HG03280 (cell line): ENCODE data around the gene NEDD4L.

ENCODE experiments used
- ATAC-seq: cut with Tn5 transposase; IDR thresholded peaks from one replicate; pipeline ENCODE4 v1.9.1; 2021; ENCODE audit warnings: mild to moderate bottlenecking, moderate library complexity; ENCODE audit not compliant: unreplicated experiment

The NEDD4L gene

GRCh38 chr18:58229162-58229561 lies 185.1 kb downstream of the NEDD4L start:
- no peak for ATAC-seq

DNA sequence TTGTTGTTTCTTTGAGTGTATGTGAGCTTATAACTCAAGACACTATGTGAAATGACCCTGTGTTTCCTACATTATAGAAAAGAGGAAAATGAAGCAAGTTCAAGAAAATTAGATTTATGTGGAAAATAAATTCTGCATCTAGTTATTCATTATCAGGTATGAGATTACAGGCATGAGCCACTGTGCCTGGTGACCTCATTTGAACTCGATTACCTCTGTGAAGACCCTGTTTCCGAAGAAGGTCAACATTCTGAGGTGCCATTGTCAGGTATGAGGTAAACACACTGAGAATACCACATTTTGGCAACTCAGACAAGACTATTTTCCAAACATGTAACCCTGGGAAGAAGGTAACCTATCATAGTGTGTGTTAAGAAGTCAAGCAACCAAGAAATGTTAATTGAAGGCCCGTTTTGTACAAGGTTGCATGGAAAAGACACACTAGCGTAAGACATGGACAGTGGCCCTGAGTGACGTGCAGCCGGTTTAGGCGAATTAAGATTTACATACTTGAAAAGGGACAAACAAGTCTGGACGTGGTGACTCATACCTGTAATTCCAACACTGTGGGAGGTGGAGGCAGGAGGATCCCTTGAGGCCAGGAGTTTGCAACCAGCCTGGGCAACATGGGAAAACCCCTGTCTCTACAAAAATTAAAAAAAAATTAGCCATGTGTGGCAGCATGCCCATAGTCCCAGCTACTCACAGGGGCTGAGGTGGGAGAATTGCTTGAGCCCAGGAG lies 186.6 kb downstream of the NEDD4L start:
- ATAC-seq: no peak

GRCh38 chr18:58231930-58232329 lies 187.9 kb downstream of the NEDD4L start:
- no peak for ATAC-seq

DNA sequence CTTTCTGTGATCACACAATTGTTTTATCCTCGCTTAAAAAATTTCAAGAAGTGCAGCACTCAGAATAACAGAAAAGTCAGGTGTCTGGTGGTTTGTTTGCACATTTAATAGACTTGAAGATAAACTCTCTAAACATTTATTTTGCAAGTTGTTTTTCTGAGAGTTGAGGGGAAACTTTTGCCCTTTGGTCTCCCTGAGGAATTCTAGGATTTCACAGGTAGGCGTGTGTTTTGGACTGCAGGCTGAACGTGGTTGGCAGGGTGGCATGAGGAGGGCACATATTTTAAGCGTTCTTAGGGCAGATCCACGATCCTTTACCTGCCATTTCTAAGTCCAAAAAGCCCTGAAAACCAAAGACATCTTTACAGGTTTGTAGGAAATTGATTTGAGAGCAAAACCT lies 188.6 kb downstream of the NEDD4L start:
- ATAC-seq: no peak

DNA sequence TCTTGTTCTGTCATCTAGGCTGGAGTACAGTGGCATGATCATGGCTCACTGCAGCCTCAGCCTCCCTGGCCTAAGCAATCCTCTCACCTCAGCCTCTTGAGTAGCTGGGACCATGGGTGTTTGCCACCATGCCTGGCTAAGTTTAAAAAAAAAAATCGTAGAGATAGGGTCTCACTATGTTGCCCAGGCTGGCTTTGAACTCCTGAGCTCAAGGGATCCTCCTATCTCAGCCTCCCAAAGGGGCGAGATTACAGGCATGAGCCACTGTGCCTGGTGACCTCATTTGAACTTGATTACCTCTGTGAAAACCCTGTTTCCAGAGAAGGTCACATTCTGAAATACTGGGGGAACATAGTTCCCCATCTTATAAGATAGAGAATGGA lies 190.3 kb downstream of the NEDD4L start:
- ATAC-seq: no peak

- no peak for ATAC-seq
Measured at GRCh38 chr18:58235001-58235436, 191.0 kb downstream of the NEDD4L start.

GRCh38 chr18:58239879-58240278 lies 195.9 kb downstream of the NEDD4L start:
- ATAC-seq: no peak

GRCh38 chr18:58241026-58241679 lies 197.1 kb downstream of the NEDD4L start:
- no peak for ATAC-seq

DNA sequence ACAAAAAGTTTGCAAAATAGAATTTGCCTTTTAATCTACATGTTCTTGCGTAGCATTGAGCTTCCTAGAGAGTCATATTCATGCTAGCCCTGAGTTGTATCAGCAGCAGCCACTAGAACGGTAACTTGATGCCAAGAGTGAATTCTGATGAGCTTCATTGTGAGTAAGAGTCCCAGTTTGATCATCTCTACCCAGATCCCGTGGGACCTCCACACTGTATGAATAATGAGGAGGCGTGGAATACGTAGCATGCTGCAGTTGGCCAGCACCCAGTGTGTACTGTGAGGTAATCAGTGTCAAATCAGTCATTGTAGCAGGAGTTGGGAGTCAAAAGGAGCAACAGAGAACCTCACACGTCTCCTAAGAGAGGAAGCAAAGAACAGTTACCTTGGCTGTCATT lies 197.9 kb downstream of the NEDD4L start:
- no peak for ATAC-seq

DNA sequence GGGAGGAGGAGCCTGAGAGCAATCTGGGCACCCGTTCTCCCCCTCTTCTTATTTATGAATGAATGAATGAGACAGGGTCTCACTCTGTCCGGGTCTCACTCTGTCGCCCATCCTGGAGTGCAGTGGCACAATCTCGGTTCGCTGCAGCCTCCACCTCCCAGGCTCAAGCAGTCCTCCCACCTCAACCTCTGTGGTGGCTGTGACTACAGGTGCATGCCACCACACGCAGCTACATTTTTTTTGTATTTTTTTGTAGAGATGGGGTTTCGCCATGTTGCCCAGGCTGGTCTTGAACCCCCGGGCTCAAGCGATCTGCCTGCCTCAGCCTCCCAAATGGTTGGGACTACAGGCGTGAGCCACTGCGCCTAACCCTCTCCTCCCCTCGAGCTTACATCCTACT lies 198.4 kb downstream of the NEDD4L start:
- ATAC-seq: no peak

DNA sequence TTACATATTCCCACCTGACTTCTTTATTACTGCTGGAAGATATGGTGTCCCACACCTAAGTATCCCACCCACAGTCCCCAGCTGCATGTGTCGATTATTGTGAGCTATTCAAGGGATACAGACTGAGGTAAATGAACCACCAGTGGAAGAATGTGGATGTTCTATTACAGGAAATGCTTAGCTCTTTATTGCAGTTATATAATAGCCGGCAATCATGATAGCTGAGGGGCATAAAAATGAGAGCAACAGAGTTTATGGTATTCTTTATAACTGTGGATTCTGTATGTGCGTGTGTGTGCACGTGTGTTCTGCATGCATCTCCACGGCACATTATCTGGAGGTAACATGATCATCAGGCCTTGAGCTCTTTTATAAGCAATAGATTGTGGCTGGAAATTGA lies 198.9 kb downstream of the NEDD4L start:
- ATAC-seq: no peak

GRCh38 chr18:58243401-58243800 lies 199.4 kb downstream of the NEDD4L start:
- ATAC-seq: no peak

DNA sequence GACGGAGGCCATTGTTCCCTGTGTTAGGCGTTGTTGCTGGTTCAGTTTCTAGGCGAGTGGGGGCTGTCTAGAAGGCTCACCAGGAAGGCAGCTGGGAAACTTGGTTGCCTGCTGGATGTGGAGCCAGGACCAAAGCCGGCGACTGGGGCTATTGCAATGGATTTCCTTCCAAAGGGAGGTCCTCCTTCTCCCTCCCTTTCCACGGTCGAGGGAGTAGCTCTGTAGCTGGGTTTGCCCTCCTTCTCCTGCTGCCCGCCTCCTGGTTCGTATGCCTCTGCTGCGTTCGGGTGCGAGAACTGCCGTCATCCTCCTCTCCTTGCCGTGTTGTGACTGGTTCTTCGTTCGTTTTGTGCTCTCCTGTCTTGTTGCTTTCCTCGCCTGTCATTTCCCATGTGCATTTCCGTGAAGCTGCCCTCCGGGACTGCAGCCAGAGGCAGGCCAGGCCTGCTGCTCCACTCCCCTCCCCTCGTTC lies 203.4 kb downstream of the NEDD4L start:
- ATAC-seq: no peak

- ATAC-seq: no peak
Measured at GRCh38 chr18:58249712-58250111, 205.7 kb downstream of the NEDD4L start.

- no peak for ATAC-seq
Measured at GRCh38 chr18:58251416-58251815, 207.4 kb downstream of the NEDD4L start.

GRCh38 chr18:58252166-58252565 lies 208.1 kb downstream of the NEDD4L start:
- ATAC-seq: no peak

GRCh38 chr18:58253318-58253717 lies 209.3 kb downstream of the NEDD4L start:
- ATAC-seq: no peak

DNA sequence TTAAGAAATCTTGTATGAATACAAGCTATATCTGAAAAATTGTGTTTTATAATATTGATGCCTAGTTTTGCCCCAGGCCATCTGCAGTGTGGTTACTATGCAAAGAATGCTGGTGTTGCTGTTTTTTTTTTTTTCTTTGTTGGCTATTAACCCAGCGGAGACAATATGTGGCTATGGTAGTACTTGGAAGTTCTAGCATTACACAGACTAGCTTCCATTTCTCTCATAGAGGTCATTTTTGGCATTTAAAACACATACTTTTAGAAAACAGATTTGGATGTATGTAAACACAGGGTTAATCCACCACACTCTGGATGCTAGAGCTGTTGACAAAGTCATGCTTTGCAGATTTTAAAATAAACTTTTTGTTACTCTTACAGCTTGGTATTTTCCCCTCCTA lies 209.8 kb downstream of the NEDD4L start:
- no peak for ATAC-seq

- ATAC-seq: no peak
Measured at GRCh38 chr18:58254873-58255511, 211.0 kb downstream of the NEDD4L start.

- no peak for ATAC-seq
Measured at GRCh38 chr18:58255701-58256311, 211.8 kb downstream of the NEDD4L start.

DNA sequence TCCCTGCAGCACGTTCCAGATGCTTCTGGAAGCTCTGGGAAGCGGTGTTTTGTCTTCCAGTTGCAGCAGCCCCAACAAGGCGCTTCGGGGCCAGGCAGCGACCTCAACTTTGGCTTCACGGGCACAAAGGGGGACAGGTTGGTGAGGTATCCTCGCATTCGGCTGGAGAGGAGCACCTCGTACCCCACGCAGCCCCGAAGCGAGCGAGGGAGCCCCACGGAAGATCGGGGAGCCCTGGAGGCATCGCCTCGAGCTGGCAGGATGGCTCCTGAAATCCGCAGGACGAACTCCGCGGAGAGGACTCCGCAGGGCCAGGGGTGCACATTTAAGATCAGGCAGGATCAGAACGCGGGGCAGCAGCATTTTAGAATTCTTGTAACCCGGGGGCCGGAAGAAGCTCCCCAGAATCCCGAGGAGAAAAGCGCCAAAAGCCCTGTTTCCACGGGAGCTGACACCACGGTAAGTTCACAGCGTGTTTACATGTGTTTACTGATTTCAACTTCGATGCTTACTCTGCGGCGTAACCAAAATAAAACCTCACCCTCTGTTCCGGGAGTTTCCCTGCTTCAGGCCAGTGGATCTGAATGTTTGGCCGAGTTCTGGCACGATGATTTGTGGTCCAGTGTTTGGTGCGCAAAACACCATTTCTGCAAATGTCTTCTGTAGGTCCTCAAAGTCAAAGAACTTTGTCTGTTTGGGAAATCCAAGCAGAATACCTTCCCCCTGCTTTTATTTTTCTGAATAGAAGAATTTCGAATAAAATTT lies 212.5 kb downstream of the NEDD4L start:
- ATAC-seq: no peak
